HG03064 (cell line): Measurements from ENCODE around the gene DCTN1.
"Not testable (repeated sequence)": the region's sequence is repeated elsewhere in the genome, so short reads cannot be mapped to it uniquely, and the experiment has no call there.

Experiments used
- ATAC-seq: cut with Tn5 transposase; IDR thresholded peaks from one replicate; pipeline ENCODE4 v1.9.1; 2021; ENCODE audit warnings: low read depth; ENCODE audit not compliant: unreplicated experiment

The DCTN1 gene

DNA sequence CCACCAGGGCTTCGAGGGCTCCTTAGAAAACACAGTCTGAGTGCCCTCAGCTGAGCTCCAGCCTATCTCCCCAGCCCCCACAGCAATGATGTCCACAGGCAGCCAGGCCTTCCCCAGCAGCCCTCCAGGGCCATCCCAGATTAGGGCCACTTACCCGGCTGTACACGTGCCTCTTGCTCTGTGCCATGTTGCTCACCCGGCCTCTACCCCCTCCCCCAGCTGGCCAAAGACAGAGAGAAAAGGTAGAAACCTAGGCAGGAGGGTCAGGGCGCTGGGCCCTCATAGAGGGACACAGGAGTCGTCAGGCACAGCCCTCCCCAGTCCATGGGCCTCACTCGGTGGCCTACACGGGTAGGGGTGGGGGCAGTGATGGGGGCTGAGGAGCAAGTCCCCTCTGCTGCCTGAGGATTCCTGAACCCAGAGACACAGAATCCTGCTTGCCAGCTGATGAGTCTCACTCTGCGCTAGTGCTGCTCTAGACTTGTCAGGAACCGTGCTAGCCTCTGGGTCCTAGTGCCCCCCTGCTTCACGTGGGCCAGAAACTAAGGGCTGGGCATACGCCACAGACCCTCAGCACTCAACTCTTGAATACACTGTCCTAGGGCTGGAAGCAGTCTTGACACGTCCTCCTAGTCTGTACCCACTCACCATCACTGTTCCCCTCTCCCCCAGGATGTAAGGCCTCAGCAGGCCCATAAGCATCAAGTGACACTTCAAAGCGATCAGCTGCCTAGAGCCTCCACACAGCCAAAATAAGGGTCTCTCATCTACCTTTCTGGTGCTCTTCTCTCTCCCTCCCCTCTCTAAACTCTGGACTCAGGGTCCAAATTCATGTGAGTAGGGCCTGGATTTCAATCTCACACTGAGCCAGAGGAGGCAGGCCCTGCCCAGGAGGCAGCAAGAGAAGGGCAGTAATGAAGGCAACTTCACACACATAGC is at the start of gene DCTN1:
DCTN1 (minus strand) TSS at position 461 of the 939 bp plus-strand sequence; CDS start at position 187, 274 bp downstream.
- no peak for ATAC-seq

DNA sequence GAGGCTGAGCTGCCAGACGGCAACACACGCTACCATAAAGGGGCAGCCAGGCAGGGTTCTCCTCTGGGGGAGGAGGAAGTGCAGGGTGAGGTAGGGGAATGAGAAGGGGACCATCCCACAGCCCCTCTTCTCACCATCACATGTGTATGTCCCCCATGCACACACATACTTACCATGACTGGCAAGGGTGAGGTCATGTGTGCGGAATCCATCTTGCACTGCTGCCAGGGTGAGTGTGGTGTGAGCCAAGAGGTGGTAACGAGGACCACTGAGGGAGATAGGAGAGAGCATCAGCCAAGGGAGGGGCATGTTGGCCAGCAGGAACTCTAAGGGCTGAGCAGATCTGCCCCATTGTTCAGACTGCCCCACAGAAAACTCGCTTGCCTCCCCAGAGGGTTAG is 48.6 kb upstream of the DCTN1 start:
- no peak for ATAC-seq

GRCh38 chr2:74427551-74427950 is 47.4 kb upstream of the DCTN1 start:
- no peak for ATAC-seq

GRCh38 chr2:74426181-74426758 is 46.2 kb upstream of the DCTN1 start:
- no peak for ATAC-seq

GRCh38 chr2:74425523-74425922 is 45.4 kb upstream of the DCTN1 start:
- ATAC-seq = no peak

DNA sequence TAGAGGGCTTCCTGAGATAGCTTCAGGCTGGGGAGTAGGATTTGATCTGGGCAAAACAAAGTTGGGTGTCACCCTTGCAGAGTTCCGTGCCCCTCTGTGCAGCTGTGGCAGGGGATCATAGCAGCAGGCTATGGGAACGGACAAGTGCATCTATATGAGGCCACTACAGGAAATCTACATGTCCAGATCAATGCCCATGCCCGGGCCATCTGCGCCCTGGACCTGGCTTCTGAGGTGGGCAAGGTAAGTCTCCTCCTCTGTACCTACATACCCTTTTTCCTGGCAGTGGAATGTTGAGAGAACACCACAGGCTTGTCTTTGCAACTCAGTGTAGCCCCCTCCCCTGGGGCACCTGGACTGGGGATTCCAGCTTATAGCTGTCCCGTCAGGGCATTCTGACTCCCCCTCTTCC is 44.9 kb upstream of the DCTN1 start:
- ATAC-seq = no peak

DNA sequence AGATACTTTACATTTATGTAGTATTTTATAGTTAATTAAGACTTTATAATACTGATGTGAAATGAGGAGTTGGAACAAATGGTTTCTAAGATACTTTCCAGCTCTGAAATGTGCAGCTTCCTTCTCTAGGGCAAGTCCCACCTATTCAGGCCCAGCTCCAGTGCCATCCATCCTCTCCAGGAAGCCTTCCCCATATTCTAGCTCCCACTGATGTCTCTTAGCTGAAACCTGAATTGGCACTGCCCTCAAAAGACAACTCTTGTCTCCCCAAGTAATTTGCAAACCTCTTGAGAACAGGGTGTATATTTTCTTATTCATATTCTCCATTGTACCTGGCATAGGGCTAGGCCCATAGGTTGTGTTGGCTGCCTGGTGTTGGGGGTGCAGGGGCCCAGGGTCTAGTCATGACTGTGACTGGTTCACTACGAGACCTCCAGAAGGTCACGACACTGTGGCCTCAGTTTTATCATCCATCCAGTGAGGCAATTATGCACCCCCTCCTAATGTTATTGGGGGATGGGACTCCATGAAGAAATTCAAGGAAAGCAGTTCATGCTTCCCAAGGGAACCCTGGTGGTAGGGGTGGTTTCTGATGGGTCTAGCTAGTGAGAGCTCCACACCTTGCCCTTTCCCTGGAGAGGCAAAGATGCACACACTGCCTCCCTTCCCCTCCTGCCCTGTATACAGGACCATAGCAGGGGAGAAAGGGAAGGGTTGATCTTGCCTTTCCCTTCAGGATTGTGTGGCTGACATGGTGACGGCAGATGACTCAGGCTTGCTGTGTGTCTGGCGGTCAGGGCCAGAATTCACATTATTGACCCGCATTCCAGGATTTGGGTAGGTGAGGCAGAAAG is 44.3 kb upstream of the DCTN1 start:
- no peak for ATAC-seq

DNA sequence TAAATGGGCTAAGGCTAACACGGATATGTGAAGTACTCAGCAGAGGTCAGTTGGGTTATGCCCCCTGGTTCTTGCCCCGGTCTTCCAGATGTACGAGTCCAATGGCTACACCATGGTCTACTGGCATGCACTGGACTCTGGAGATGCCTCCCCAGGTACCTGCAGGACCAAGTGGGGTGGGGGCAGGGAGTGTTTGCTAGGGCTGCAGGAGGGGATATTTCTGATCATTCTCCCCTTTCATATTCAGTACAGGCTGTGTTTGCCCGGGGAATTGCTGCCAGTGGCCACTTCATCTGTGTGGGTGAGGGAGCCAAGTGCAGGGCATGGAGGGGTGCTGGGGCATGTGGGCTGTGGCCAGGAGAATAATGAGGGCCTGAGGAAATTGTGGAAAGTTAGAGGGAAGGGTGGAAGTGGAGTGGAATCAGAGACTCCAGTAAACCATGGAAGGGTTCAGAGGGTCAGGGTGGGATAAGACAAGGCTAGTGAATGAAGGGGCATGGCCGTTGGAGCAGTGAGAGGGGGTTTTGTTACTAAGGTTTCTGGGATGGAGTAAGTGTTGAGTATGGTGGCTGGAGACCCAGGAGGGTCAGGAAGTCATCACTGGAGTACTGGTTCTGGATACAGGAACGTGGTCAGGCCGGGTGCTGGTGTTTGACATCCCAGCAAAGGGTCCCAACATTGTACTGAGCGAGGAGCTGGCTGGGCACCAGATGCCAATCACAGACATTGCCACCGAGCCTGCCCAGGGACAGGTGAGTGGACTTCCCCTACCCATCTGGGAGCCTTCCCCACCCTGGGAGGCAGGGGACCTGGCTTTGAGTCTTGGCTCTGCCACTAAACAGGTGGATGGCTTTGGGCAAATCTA is 43.4 kb upstream of the DCTN1 start:
- no peak for ATAC-seq

GRCh38 chr2:74421221-74421870 is 41.2 kb upstream of the DCTN1 start, which contains the start of the genes C2orf81 and WDR54:
C2orf81 (minus strand) TSS chr2:74421619; CDS start chr2:74421560, 59 bp downstream.
WDR54 (plus strand) TSS chr2:74421730; CDS start chr2:74422154, 424 bp downstream.
- ATAC-seq = peak; percentile 93

- ATAC-seq = not testable (repeated sequence)
Measured at GRCh38 chr2:74420443-74421103, 40.5 kb upstream of the DCTN1 start.

- ATAC-seq = no peak
Measured at GRCh38 chr2:74420006-74420405, 39.9 kb upstream of the DCTN1 start.

GRCh38 chr2:74419345-74419744 is 39.2 kb upstream of the DCTN1 start:
- ATAC-seq = no peak

GRCh38 chr2:74418312-74418711 is 38.2 kb upstream of the DCTN1 start:
- ATAC-seq = no peak

- no peak for ATAC-seq
Measured at GRCh38 chr2:74417763-74418162, 37.7 kb upstream of the DCTN1 start.

GRCh38 chr2:74417197-74417596 is 37.1 kb upstream of the DCTN1 start:
- ATAC-seq = no peak

- ATAC-seq = no peak
Measured at GRCh38 chr2:74416778-74417177, 36.7 kb upstream of the DCTN1 start.

- ATAC-seq = no peak
Measured at GRCh38 chr2:74415762-74416395, 35.8 kb upstream of the DCTN1 start.
